Naive thymus-derived CD4-positive, alpha-beta T cell (primary cell): ENCODE measurements around the gene GOLM1. TPM values are rescaled to one million over a fixed set of nuclear protein-coding genes. Genes with fewer than 3 reads are reported as not detected.

Experiments used
- polyA plus RNA-seq, 2 donors: library from polyadenylated mRNA; unstranded; fragments of 300-500 nt; fragmentation: Illumina TruSeq; gene quantifications; one replicate each; pipeline ENCODE4 v1.2.3, GENCODE V29; 2021
- total RNA-seq, 6 experiments: library from RNA in 5 of 6; stranded (reverse) in 5 of 6; gene quantifications; 1 replicate in 5 of 6; 2 replicates in 1 of 6; pipeline ENCODE4 v1.2.3 and lab custom pipeline; 2021 to 2026

The GOLM1 gene
- total and polyA plus RNA-seq, 7 experiments from 2014 or later = 0.13 to 4.3 (median 1.2) TPM; not detected in 1

Other genes with a start within 250 kb of the GOLM1 start
- 10 to 100 TPM; 18.2 to 28.6 (median 26.0) TPM for gene NAA35, start 158.4 kb downstream of the GOLM1 start, total RNA-seq
- 10 to 100 TPM; 14.4 to 17.6 TPM for gene NAA35, start 158.4 kb downstream of the GOLM1 start, polyA plus RNA-seq
- gene C9orf153, start 160.1 kb upstream of the GOLM1 start, total RNA-seq = 1 to 10 TPM in 3 of 5 experiments, under 1 TPM in 2; 0.75 to 1.7 (median 1.0) TPM
- gene C9orf153, start 160.1 kb upstream of the GOLM1 start, polyA plus RNA-seq = not detected
- gene ISCA1, start 183.0 kb upstream of the GOLM1 start, total RNA-seq = 10 to 100 TPM; 26.3 to 62.3 (median 38.4) TPM
- gene ISCA1, start 183.0 kb upstream of the GOLM1 start, polyA plus RNA-seq = 10 to 100 TPM; 35.6 to 54.7 TPM